ENCODE results near the gene LYPD3.

Gene LYPD3

DNA sequence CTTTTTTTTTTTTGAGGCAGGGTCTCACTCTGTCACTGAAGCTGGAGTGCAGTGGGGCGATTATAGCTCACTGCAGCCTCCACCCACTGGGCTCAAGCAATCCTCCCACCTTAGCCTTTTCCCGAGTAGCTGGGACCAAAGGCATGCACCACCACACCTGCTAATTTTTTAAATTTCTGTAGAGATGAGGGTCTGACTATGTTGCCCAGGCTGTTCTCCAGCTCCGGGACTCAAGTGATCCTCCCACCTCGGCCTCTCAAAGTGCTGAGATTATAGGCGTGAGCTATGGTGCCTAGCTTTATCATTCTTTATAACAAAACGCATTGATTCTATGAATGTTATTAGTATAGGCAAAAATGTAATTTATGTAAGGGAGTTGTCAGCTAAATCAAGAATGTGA is 17.9 kb upstream of the LYPD3 start:
- DNase-seq = no peak

- DNase-seq = no peak
These were observed 16.8 kb upstream of the LYPD3 start for GRCh38 chr19:43482193-43482592.

- no peak for DNase-seq
These were observed 16.3 kb upstream of the LYPD3 start for GRCh38 chr19:43481701-43482100.

- no peak for DNase-seq
These were observed 15.2 kb upstream of the LYPD3 start for GRCh38 chr19:43480574-43480973.

GRCh38 chr19:43479961-43480561 is 14.7 kb upstream of the LYPD3 start:
- no peak for DNase-seq

GRCh38 chr19:43479226-43479625 is 13.8 kb upstream of the LYPD3 start:
- DNase-seq = no peak

DNA sequence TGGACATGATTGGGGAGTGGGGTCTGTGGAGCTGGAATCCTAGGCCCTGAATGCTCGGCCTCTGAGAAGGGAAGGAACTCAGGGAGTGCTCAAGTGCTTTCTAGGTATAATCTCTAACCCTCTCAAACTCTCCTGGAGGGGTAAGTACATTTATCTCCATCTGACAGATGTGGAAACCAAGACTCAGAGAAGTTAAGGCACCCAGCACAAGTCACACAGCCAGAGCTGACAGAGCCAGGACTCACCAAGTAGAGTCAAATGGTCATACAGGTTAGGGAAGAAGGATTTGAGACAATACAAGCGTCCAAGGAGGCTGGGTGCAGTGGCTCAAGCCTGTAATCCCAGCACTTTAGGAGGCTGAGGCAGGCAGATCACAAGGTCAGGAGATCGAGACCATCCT is 12.9 kb upstream of the LYPD3 start:
- no peak for DNase-seq

- peak; percentile 17 to 75 for DNase-seq
These were observed 11.2 kb upstream of the LYPD3 start for GRCh38 chr19:43476606-43477005.

GRCh38 chr19:43474986-43475705 is 9.7 kb upstream of the LYPD3 start:
- peak; percentile 50 to 72 for DNase-seq

GRCh38 chr19:43474487-43474886 is 9.1 kb upstream of the LYPD3 start:
- DNase-seq = no peak

- DNase-seq = no peak
These were observed 5.7 kb upstream of the LYPD3 start for GRCh38 chr19:43471091-43471490.

DNA sequence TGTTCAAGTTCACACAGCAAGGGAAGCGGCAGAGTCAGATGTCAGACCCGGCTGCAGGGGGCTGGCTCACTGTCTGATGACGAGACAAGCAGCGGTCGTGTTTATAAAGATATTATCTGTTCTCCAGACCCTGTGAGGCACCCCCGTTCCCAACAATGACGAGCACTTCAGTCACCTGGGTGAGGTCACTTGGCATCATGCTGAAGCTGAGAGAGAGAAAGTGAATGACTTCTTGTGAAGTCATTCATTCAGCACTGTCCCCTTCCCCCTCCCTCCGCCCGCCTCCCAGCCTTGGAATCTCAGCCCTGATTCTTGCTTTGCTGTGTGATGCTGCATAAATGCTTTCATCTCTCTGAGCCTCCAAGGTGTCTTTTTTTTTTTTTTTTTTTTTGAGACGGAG is 4.9 kb upstream of the LYPD3 start:
- DNase-seq = no peak

DNA sequence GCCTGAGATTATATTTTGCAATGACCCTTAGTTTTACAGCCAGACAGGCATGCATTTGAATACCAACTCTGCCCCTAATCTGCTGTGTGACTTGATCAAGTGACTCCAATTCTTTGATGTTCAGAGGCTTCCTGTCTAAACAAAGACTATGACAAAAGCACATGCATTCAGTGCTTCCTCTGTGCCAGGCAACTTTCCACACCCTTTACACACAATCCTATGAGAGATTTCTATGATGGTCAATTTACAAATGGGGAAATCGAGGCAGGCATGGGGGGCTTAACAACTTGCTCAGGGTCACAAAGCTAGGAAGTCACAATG is 3.7 kb upstream of the LYPD3 start:
- DNase-seq = no peak

DNA sequence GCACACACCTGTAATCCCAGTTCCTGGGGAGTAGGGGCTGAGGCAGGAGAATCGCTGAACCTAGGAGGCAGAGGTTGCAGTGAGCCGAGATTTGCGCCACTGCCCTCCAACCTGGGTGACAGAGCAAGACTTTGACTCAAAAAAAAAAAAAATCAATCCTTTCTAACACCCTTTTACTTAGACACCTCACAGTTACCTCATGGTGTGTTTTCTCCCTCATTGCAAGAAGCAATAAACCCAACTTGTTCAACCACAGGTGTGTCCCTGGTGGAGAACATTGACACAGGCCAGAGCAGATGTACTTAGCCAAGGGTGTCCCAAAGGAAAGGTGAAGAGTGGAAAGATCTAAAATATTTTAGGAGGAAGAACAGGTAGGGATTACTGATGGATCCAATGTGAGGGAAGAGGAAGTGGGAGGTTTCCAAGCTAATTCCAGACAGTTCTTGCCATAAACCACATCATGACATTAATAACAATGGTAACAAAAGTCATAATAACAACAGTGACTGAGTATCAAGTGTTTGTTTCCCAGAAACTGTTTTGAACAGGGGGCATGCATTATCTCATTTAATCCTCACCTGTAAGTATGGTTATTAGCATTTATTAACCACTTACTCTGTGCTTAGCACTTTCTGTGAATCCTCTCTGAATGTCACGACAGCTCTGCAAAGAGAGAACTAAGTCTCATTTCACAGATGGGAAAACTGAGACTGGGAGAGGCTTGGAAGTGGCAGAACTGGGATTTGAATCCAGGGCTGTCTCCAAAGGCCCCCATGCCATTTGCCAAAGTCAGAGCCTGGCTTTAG is 3.1 kb upstream of the LYPD3 start:
- DNase-seq = no peak

DNA sequence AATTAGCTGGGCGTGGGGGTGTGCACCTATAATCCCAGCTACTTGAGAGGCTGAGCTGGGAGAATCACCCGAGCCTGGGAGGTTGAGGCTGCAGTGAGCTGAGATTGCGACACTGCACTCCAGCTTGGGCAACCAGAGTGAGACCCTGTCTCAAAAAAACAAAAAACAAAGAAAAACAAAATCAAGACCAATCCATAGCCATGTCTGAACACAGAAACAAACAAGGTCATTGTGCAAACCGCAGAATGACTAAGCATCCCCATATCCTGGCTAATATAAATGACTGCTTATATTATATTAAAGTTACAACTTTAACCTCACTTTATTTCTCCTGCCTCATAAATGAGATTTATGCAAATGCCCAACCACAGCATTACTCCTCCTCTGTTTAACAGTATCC is 2.3 kb upstream of the LYPD3 start:
- DNase-seq = no peak

DNA sequence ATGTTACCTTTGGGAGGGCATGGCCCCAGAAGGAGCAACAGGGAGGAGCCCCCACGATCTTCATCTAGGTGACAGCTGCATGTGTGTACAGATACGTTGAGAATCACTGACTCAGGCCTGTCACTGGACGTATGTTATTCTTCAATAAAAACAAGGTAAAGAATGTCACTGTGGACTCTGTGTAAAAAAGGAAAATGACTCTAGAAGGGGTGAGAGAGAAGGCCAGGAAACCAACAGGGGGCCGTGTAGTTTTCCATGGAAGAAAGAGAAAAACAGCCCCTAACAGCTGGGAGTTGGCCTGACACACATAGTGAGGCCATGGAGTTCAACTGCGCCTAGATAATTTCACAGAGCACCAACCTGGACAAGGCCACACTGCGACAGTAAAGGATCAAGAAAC is 1.9 kb upstream of the LYPD3 start:
- no peak for DNase-seq

DNA sequence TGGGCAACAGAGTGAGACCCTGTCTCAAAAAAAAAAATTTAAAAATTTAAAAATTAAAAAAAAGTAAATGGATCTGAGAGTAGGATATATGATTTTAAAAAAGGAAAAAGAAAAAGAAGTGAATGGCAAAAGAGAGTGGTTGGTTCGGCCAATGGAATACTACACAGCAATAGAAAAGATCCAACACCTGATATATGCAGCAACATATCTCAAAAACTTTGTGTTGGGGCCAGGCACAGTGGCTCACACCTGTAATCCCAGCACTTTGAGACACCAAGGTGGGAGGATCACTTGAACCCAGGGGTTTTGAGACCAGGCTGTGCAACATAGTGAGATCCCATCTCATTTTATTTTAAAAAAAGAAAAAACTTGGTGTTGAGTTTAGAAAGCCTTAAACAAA is 1.4 kb upstream of the LYPD3 start:
- no peak for DNase-seq

- DNase-seq = no peak
These were observed 1.2 kb downstream of the LYPD3 start for GRCh38 chr19:43464134-43464775.

- peak; percentile 66 to 85 for DNase-seq
These were observed 1.9 kb downstream of the LYPD3 start for GRCh38 chr19:43463381-43464133.

DNA sequence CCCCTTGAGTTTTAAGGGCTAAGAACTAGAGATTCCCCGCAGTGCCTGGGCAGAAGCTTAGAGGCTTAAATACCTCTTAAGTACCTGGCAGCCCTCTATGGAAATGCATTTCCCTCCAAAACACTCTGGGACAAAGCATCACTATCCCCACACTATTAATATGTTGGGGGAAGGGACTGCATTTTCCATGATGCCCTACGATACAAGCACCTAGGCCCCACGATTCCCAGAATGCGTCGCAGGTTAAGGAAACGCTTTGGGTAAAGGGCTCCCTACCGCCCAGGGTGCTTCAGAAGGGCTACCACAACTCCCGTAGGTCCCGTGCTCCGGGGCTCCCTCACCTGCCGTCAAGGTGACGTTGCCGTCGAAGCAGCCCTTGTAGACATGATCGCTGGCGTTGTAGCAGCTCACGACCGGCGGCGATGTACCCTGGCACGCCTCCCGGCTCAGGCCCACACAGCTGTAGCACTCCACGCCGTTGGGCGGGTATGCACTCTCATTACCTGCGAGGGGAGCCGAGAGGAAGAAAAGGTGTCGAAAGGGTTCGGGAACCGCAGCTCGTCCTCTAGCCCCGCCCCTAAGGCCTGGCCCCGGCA is 2.5 kb downstream of the LYPD3 start:
- DNase-seq = no peak

DNA sequence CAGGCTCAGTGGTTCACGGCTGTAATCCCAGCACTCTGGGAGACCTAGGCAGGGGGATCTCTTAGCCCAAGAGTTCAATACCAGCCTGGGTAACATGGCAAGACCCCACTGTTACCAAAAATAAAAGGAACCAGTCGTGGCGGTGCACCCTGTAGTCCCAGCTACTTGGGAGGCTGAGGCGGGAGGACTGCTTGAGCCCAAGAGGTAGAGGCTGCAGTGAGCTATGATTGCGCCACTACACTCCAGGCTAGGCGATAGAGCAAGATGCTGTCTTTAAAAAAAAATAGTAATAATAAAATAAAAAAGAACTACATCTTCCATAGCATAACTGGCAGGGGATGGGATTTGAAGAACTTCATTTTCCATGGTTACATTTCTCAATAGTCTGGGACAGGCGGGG is 3.0 kb downstream of the LYPD3 start:
- no peak for DNase-seq

- no peak for DNase-seq
These were observed 4.1 kb downstream of the LYPD3 start for GRCh38 chr19:43461303-43461702.
